MG63 (cell line): ENCODE results near the gene PREX1. TPM values are rescaled to one million over a fixed set of nuclear protein-coding genes. Genes with fewer than 3 reads are reported as not detected.

ENCODE experiments used
- DNase-seq: peaks from one replicate; pipeline ENCODE4 v3.0.0-alpha.2; 2020
- H3K27me3 ChIP-seq: fragments of 250-450 bp; sonication (Bioruptor Pico); 2 replicates; pipeline ENCODE4 v1.5.1; 2020; ENCODE audit warnings: mild to moderate bottlenecking, moderate library complexity
- H3K36me3 ChIP-seq: fragments of 250-450 bp; sonication (Bioruptor Pico); 2 replicates; pipeline ENCODE4 v1.5.1; 2020; ENCODE audit warnings: mild to moderate bottlenecking, moderate library complexity
- H3K4me3 ChIP-seq: fragments of 250-450 bp; sonication (Bioruptor Pico); 2 replicates; pipeline ENCODE4 v1.5.1; 2020; ENCODE audit warnings: mild to moderate bottlenecking, moderate library complexity
- H3K9me3 ChIP-seq: fragments of 250-450 bp; sonication (Bioruptor Pico); 2 replicates; pipeline ENCODE4 v1.5.1; 2020; ENCODE audit warnings: mild to moderate bottlenecking, moderate library complexity
- total RNA-seq: library from RNA; depleted of rRNA; stranded (reverse); fragments of >200 nt; shearing (Covaris generic); gene quantifications from 2 replicates; pipeline ENCODE4 v1.2.3, GENCODE V29; 2014; ENCODE audit warnings: low replicate concordance

PREX1 gene
- total RNA-seq, 1 experiment from 2014 or later: 5.8 TPM

GRCh38 chr20:48719598-48720255, 108.1 kb downstream of the PREX1 start:
- H3K9me3 ChIP-seq: no peaks in the 10 kb centered on the region
- no peaks in the 10 kb centered on the region for H3K27me3 ChIP-seq

GRCh38 chr20:48718786-48719578, 108.8 kb downstream of the PREX1 start:
- DNase-seq: no peak
- no peak overlapping the region for H3K4me3 ChIP-seq
- H3K36me3 ChIP-seq: no peaks in the 10 kb centered on the region
- H3K9me3 ChIP-seq: no peaks in the 10 kb centered on the region
- H3K27me3 ChIP-seq: no peaks in the 10 kb centered on the region

More at GRCh38 chr20:48719598-48720255, 108.1 kb downstream of the PREX1 start:
- Histone ChIP-seq H3K36me3 (no peaks in the 10 kb centered on the region), H3K4me3 (no peak overlapping the region)
- no peak for DNase-seq

GRCh38 chr20:48717680-48718223, 110.0 kb downstream of the PREX1 start:
- no peak for DNase-seq
- H3K4me3 ChIP-seq: no peak overlapping the region
- H3K9me3 ChIP-seq: no peaks in the 10 kb centered on the region
- H3K27me3 ChIP-seq: no peaks in the 10 kb centered on the region
- no peaks in the 10 kb centered on the region for H3K36me3 ChIP-seq

GRCh38 chr20:48717095-48717672, 110.6 kb downstream of the PREX1 start:
- Histone ChIP-seq H3K36me3 (no peaks in the 10 kb centered on the region), H3K9me3 (no peaks in the 10 kb centered on the region), H3K27me3 (no peaks in the 10 kb centered on the region), H3K4me3 (no peak overlapping the region)
- DNase-seq: no peak

- Histone ChIP-seq H3K27me3 (no peaks in the 10 kb centered on the region), H3K36me3 (no peaks in the 10 kb centered on the region), H3K9me3 (no peaks in the 10 kb centered on the region), H3K4me3 (no peak overlapping the region)
- DNase-seq: no peak
Measured at GRCh38 chr20:48716541-48716940, 111.3 kb downstream of the PREX1 start.

GRCh38 chr20:48716086-48716485, 111.7 kb downstream of the PREX1 start:
- Histone ChIP-seq H3K36me3 (no peaks in the 10 kb centered on the region), H3K27me3 (no peaks in the 10 kb centered on the region), H3K9me3 (no peaks in the 10 kb centered on the region), H3K4me3 (no peak overlapping the region)
- no peak for DNase-seq

- no peak overlapping the region for H3K4me3 ChIP-seq
- DNase-seq: no peak
- no peaks in the 10 kb centered on the region for H3K27me3 ChIP-seq
- no peaks in the 10 kb centered on the region for H3K36me3 ChIP-seq
- H3K9me3 ChIP-seq: no peaks in the 10 kb centered on the region
Measured at GRCh38 chr20:48714764-48715163, 113.0 kb downstream of the PREX1 start.

- no peak for DNase-seq
- Histone ChIP-seq H3K27me3 (no peaks in the 10 kb centered on the region), H3K9me3 (no peaks in the 10 kb centered on the region), H3K36me3 (no peaks in the 10 kb centered on the region), H3K4me3 (no peak overlapping the region)
Measured at GRCh38 chr20:48711696-48712464, 115.9 kb downstream of the PREX1 start.

GRCh38 chr20:48711044-48711428, 116.8 kb downstream of the PREX1 start:
- Histone ChIP-seq H3K9me3 (no peaks in the 10 kb centered on the region), H3K27me3 (no peaks in the 10 kb centered on the region), H3K4me3 (no peak overlapping the region), H3K36me3 (no peaks in the 10 kb centered on the region)
- no peak for DNase-seq

GRCh38 chr20:48710341-48711043, 117.3 kb downstream of the PREX1 start:
- H3K27me3 ChIP-seq: no peaks in the 10 kb centered on the region
- H3K36me3 ChIP-seq: no peaks in the 10 kb centered on the region
- no peak for DNase-seq
- no peak overlapping the region for H3K4me3 ChIP-seq
- H3K9me3 ChIP-seq: no peaks in the 10 kb centered on the region

GRCh38 chr20:48709744-48710143, 118.1 kb downstream of the PREX1 start:
- H3K36me3 ChIP-seq: no peaks in the 10 kb centered on the region
- H3K9me3 ChIP-seq: no peaks in the 10 kb centered on the region
- no peak overlapping the region for H3K4me3 ChIP-seq
- 0 out of 2 replicates have a peak, but pooled peaks cover 2% of the 10 kb centered on the region for H3K27me3 ChIP-seq
- no peak for DNase-seq

- no peak for DNase-seq
- no peaks in the 10 kb centered on the region for H3K36me3 ChIP-seq
- H3K27me3 ChIP-seq: 0 out of 2 replicates have a peak, but pooled peaks cover 2% of the 10 kb centered on the region
- H3K9me3 ChIP-seq: no peaks in the 10 kb centered on the region
- no peak overlapping the region for H3K4me3 ChIP-seq
Measured at GRCh38 chr20:48709058-48709691, 118.6 kb downstream of the PREX1 start.

- 0 out of 2 replicates have a peak, but pooled peaks cover 2% of the 10 kb centered on the region for H3K27me3 ChIP-seq
- no peak overlapping the region for H3K4me3 ChIP-seq
- DNase-seq: no peak
Measured at GRCh38 chr20:48708630-48709029, 119.2 kb downstream of the PREX1 start.

GRCh38 chr20:48708116-48708515, 119.7 kb downstream of the PREX1 start:
- no peaks in the 10 kb centered on the region for H3K9me3 ChIP-seq
- H3K27me3 ChIP-seq: 0 out of 2 replicates have a peak, but pooled peaks cover 2% of the 10 kb centered on the region
- H3K4me3 ChIP-seq: no peak overlapping the region
- H3K36me3 ChIP-seq: no peaks in the 10 kb centered on the region
- DNase-seq: no peak

More at GRCh38 chr20:48708630-48709029, 119.2 kb downstream of the PREX1 start:
- H3K36me3 ChIP-seq: no peaks in the 10 kb centered on the region
- no peaks in the 10 kb centered on the region for H3K9me3 ChIP-seq

GRCh38 chr20:48706710-48707365, 121.0 kb downstream of the PREX1 start:
- Histone ChIP-seq H3K4me3 (no peak overlapping the region), H3K27me3 (0 out of 2 replicates have a peak, but pooled peaks cover 2% of the 10 kb centered on the region), H3K9me3 (no peaks in the 10 kb centered on the region), H3K36me3 (no peaks in the 10 kb centered on the region)
- no peak for DNase-seq
